GM12874 (cell line): ENCODE measurements around the gene CALML3.

Experiments used
- CTCF ChIP-seq: IDR thresholded peaks from 2 replicates; pipeline ENCODE4 v1.5.1; 2011; ENCODE audit warnings: low read depth, mild to moderate bottlenecking, control low read depth, low read length, moderate library complexity; ENCODE audit not compliant: insufficient read depth

CALML3 gene

GRCh38 chr10:5481121-5481520 is 43.6 kb upstream of the CALML3 start:
- no peak for TF ChIP-seq CTCF

- TF ChIP-seq CTCF, result no peak
Observed at GRCh38 chr10:5482016-5482415, 42.7 kb upstream of the CALML3 start.

- no peak for TF ChIP-seq CTCF
Observed at GRCh38 chr10:5484205-5484604, 40.6 kb upstream of the CALML3 start.

GRCh38 chr10:5485290-5485689 is 39.5 kb upstream of the CALML3 start:
- no peak for TF ChIP-seq CTCF

DNA sequence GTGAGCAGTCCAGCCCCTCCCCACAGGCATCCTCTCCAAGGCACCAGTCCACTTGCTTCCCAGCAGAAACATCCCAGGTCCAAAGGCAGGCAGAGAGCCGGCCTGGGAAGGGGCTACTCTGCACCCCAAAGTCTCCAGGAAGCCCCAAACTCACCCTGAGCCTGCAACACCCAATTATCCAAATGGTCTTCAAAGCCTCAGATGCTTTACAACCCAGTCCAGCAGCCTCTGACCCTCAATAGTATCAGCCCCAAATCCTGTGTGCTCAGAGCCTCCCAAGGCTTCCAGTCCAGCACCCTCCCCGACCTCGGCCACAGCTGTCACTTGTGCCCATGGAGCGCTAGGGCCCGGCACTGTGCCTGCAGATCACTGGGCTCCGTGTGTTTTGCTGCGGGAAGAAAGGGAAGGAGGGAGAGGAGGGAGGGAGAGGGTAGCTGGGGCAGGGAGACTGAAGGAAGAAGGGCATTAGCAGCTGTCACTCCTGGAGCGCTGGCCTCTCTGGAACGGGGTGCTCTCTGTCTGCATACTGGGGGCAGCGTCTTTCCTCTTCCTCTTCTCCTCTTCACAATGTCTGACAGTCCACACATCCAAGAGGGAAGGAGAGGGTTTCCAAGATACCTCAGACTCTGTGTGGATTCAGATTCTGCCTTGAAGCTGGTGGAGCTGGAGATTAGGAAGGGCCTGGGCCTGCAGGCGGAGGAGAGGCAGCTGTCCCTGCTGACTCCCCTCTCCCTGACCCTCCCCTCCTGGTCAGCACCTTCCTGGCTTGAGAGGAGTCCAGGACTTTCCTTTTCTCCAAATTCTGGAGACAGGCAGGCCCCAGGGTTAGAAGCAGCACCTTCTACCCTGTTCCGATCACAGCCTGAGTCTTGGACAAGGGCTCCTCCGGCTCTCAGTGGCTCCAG is 38.6 kb upstream of the CALML3 start:
- no peak for TF ChIP-seq CTCF

DNA sequence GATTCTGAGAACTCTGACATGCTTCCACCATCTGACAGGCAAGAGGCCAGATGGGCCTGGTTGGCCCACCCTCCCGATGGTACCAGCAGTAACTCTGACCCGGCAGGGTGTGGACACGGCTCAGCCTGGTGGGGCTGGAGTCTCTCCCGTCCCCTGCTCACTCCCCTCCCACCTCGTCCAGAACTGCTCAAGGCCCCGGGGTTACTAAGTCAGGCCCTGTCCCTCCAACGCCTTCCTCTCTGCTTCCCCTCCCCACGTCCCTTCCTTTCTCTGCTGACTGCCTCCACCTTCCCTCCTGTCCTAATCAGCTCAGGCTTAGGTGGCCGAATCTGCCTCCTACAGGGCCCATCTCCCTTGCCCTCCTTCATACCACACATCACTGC is 37.9 kb upstream of the CALML3 start:
- TF ChIP-seq CTCF, result no peak

- TF ChIP-seq CTCF, result no peak
Observed at GRCh38 chr10:5488272-5489161, 36.2 kb upstream of the CALML3 start.
